Liver (tissue), 3 donors: ENCODE results near the gene ZNF541.

Experiments
- CTCF ChIP-seq: fragments of 150-350 bp; IDR thresholded peaks from 2 replicates; pipeline ENCODE4 v1.5.1; 2017; ENCODE audit warnings: improper control_type of control experiment, low read depth, low read length; ENCODE audit not compliant: missing input control
- MAX ChIP-seq: IDR thresholded peaks from 2 replicates; pipeline ENCODE4 v1.6.1; 2016; ENCODE audit warnings: antibody characterized with exemption
- REST ChIP-seq: IDR thresholded peaks from 2 replicates; pipeline ENCODE4 v1.6.1; 2016; ENCODE audit warnings: antibody characterized with exemption, mild to moderate bottlenecking
- RXRA ChIP-seq, 2 donors: IDR thresholded peaks; 2 replicates each; pipeline ENCODE4 v1.6.1; 2017 to 2018; ENCODE audit warnings: antibody characterized with exemption in 2 of 2, mild to moderate bottlenecking in 1 of 2
- donor health status: healthy.
- donor health status: healthy.

GRCh38 chr19:47581605-47582319 is 8.8 kb upstream of the ZNF541 start:
- TF ChIP-seq MAX, result no peak
- TF ChIP-seq CTCF, result no peak
- TF ChIP-seq REST, result no peak
- TF ChIP-seq RXRA (IDR thresholded peaks at IDR 0.05), result no peak
